GM12878 (cell line): ENCODE data around the gene NFKBIA. TPM values are rescaled to one million over a fixed set of nuclear protein-coding genes. Genes with fewer than 3 reads are reported as not detected.

Experiments used
- BCL11A ChIP-seq: IDR thresholded peaks from 2 replicates; pipeline ENCODE4 v1.6.1; 2011; ENCODE audit warnings: low read depth, low read length
- E4F1 ChIP-seq: fragments of 450-650 bp; IDR thresholded peaks from 2 replicates; pipeline ENCODE4 v1.6.1; 2018; ENCODE audit warnings: borderline replicate concordance, mild to moderate bottlenecking; ENCODE audit not compliant: partially characterized antibody
- JUNB ChIP-seq: IDR thresholded peaks from 2 replicates; pipeline ENCODE4 v1.6.1; 2016; ENCODE audit warnings: antibody characterized with exemption, mild to moderate bottlenecking
- NFYB ChIP-seq: IDR thresholded peaks from 2 replicates; pipeline ENCODE4 v1.6.1; 2011; ENCODE audit warnings: low read depth, mild to moderate bottlenecking, low read length, improper control_type of control experiment, moderate library complexity; ENCODE audit not compliant: insufficient read depth
- PAX8 ChIP-seq: fragments of 450-650 bp; IDR thresholded peaks from 2 replicates; pipeline ENCODE4 v1.6.1; 2017; ENCODE audit warnings: mild to moderate bottlenecking, moderate library complexity
- RBBP5 ChIP-seq: fragments of 200-600 bp; sonication (generic); conservative IDR thresholded peaks from 2 replicates; pipeline ENCODE4 v1.6.1; 2016
- ZBTB4 ChIP-seq: fragments of 450-650 bp; formaldehyde crosslinking; IDR thresholded peaks from 2 replicates; pipeline ENCODE4 v1.4.0; 2022; ENCODE audit warnings: mild to moderate bottlenecking, moderate library complexity
- ZNF217 ChIP-seq: fragments of 450-650 bp; IDR thresholded peaks from 2 replicates; pipeline ENCODE4 v1.6.1; 2017; ENCODE audit warnings: antibody characterized with exemption, mild to moderate bottlenecking
- ZNF592 ChIP-seq: fragments of 450-650 bp; IDR thresholded peaks from 2 replicates; pipeline ENCODE4 v1.6.1; 2017; ENCODE audit warnings: mild to moderate bottlenecking, moderate library complexity
- polyA plus RNA-seq, 11 experiments: library from polyadenylated mRNA; depleted of rRNA in 4 of 11; unstranded in 6 of 11; stranded (reverse) in 5 of 11; fragments of >200 nt; fragmentation: Nextera tagmentation in 4 of 11; fragmentation: Illumina TruSeq in 1 of 11; extraction: Ambion mirVana in 4 of 11; extraction: Trizol in 1 of 11; gene quantifications; 1 replicate in 1 of 11; 2 replicates in 10 of 11; pipeline versions ENCODE4 v1.2.1 to v1.2.3, GENCODE V29; 2011 to 2016; ENCODE audit warnings: inconsistent platforms in 2 of 11, missing spikeins in 2 of 11, low read depth in 1 of 11
- total RNA-seq, 4 experiments: library from RNA; depleted of rRNA in 3 of 4; stranded (reverse); fragments of >200 nt in 3 of 4; fragmentation: Illumina TruSeq in 1 of 4; extraction: Trizol in 1 of 4; gene quantifications; 2 replicates each; pipeline versions ENCODE4 v1.2.1 to v1.2.3, GENCODE V29; 2013 to 2021
- TF ChIP-seq, protein P1 (sequence below): fragments of 450-650 bp; formaldehyde crosslinking; IDR thresholded peaks from 2 replicates; pipeline ENCODE4 v1.5.0; 2022; ENCODE audit warnings: mild to moderate bottlenecking, missing genetic modification characterization
- TF ChIP-seq, protein P2 (sequence below): fragments of 450-650 bp; IDR thresholded peaks from 2 replicates; pipeline ENCODE4 v1.6.1; 2017; ENCODE audit warnings: low read depth, mild to moderate bottlenecking, moderate library complexity

Gene NFKBIA
- total and polyA plus RNA-seq, 10 of the 15 experiments (the other 5 are each of a cell fraction or from before 2014, with no cell fraction given) = 123 to 419 (median 267) TPM

DNA sequence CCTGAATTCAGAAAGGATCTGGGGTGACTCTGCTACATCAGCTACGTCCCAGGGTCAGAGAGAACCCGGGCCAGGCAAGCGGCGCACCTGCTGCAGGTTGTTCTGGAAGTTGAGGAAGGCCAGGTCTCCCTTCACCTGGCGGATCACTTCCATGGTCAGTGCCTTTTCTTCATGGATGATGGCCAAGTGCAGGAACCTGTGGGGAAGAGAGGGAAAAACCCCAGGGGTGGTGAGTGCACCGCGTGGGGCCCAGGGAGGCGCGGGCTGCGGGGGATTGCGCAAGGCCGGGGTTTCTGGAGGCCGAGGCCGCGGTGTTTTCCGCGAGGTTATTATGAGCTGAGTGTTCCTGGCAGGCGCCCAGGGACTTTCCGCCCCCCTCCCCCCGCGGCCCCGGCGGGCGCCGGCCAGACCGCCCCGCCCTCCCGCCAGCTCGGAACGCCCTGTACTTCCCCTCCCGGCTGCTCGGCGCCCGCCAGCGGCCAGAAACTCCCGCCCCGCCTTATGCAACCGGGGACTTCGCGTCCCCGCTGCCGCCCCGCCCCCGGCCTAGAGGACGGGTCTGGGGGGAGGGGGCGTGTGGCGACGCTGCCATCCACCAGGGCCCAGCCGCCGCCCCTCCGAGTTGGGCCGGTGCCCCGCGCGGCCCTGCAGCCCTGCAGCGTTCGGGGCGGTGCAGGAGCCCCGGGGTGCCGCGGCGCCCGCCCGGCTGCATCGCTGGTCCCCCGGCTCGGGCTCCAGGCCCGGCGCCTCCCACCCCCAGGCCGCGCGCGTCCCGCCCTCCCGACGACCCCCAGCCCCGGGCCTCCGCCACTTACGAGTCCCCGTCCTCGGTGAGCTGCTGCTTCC is 723 bp downstream of the NFKBIA start (continued):
- TF ChIP-seq, protein P1, sequence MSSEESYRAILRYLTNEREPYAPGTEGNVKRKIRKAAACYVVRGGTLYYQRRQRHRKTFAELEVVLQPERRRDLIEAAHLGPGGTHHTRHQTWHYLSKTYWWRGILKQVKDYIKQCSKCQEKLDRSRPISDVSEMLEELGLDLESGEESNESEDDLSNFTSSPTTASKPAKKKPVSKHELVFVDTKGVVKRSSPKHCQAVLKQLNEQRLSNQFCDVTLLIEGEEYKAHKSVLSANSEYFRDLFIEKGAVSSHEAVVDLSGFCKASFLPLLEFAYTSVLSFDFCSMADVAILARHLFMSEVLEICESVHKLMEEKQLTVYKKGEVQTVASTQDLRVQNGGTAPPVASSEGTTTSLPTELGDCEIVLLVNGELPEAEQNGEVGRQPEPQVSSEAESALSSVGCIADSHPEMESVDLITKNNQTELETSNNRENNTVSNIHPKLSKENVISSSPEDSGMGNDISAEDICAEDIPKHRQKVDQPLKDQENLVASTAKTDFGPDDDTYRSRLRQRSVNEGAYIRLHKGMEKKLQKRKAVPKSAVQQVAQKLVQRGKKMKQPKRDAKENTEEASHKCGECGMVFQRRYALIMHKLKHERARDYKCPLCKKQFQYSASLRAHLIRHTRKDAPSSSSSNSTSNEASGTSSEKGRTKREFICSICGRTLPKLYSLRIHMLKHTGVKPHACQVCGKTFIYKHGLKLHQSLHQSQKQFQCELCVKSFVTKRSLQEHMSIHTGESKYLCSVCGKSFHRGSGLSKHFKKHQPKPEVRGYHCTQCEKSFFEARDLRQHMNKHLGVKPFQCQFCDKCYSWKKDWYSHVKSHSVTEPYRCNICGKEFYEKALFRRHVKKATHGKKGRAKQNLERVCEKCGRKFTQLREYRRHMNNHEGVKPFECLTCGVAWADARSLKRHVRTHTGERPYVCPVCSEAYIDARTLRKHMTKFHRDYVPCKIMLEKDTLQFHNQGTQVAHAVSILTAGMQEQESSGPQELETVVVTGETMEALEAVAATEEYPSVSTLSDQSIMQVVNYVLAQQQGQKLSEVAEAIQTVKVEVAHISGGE (CRISPR knock-in tag) = no peak
- no peak for TF ChIP-seq PAX8
- TF ChIP-seq ZNF217 = no peak
- no peak for TF ChIP-seq ZBTB4
- peak; percentile 77 for TF ChIP-seq BCL11A
- TF ChIP-seq ZNF592 = no peak
- no peak for TF ChIP-seq JUNB
- TF ChIP-seq E4F1 = no peak
- TF ChIP-seq, protein P2, sequence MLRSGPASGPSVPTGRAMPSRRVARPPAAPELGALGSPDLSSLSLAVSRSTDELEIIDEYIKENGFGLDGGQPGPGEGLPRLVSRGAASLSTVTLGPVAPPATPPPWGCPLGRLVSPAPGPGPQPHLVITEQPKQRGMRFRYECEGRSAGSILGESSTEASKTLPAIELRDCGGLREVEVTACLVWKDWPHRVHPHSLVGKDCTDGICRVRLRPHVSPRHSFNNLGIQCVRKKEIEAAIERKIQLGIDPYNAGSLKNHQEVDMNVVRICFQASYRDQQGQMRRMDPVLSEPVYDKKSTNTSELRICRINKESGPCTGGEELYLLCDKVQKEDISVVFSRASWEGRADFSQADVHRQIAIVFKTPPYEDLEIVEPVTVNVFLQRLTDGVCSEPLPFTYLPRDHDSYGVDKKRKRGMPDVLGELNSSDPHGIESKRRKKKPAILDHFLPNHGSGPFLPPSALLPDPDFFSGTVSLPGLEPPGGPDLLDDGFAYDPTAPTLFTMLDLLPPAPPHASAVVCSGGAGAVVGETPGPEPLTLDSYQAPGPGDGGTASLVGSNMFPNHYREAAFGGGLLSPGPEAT = peak; percentile 98
- TF ChIP-seq RBBP5 = no peak
- no peak for TF ChIP-seq NFYB
